ENCODE measurements around the gene BCL2L15.

BCL2L15 gene

GRCh38 chr1:113887402-113888175 lies at the start of gene BCL2L15:
Gene BCL2L15 (minus strand): TSS chr1:113887581. CDS start chr1:113887375, 206 bp downstream.
- DNase-seq (ENCODE audit: low read depth, low spot score): no peak

- DNase-seq (ENCODE audit: low read depth, low spot score): no peak
These were observed 49.8 kb upstream of the BCL2L15 start for GRCh38 chr1:113937146-113937545.

GRCh38 chr1:113935970-113936369 lies 48.6 kb upstream of the BCL2L15 start:
- DNase-seq (ENCODE audit: low read depth, low spot score): no peak

- DNase-seq (ENCODE audit: low read depth, low spot score): no peak
These were observed 47.8 kb upstream of the BCL2L15 start for GRCh38 chr1:113935176-113935575.

GRCh38 chr1:113934511-113935055 lies 47.2 kb upstream of the BCL2L15 start:
- DNase-seq (ENCODE audit: low read depth, low spot score): no peak

GRCh38 chr1:113934006-113934405 lies 46.6 kb upstream of the BCL2L15 start:
- DNase-seq (ENCODE audit: low read depth, low spot score): no peak

GRCh38 chr1:113931451-113931851 lies 44.1 kb upstream of the BCL2L15 start:
- peak; percentile 65 for DNase-seq (ENCODE audit: low read depth, low spot score)

GRCh38 chr1:113930499-113931161 lies 43.2 kb upstream of the BCL2L15 start:
- peak; percentile 81 for DNase-seq (ENCODE audit: low read depth, low spot score)

- peak; percentile 72 for DNase-seq (ENCODE audit: low read depth, low spot score)
These were observed 42.5 kb upstream of the BCL2L15 start for GRCh38 chr1:113929750-113930498.

- peak; percentile 97 for DNase-seq (ENCODE audit: low read depth, low spot score)
These were observed 41.8 kb upstream of the BCL2L15 start, which contains the start of gene HIPK1 for GRCh38 chr1:113928941-113929749. Gene HIPK1 (plus strand): TSS chr1:113929324.

GRCh38 chr1:113928187-113928930 lies 41.0 kb upstream of the BCL2L15 start:
- peak; percentile 51 for DNase-seq (ENCODE audit: low read depth, low spot score)

- no peak for DNase-seq (ENCODE audit: low read depth, low spot score)
These were observed 37.1 kb upstream of the BCL2L15 start for GRCh38 chr1:113924473-113924872.

- no peak for DNase-seq (ENCODE audit: low read depth, low spot score)
These were observed 35.6 kb upstream of the BCL2L15 start for GRCh38 chr1:113922957-113923356.

GRCh38 chr1:113918243-113918642 lies 30.9 kb upstream of the BCL2L15 start:
- DNase-seq (ENCODE audit: low read depth, low spot score): no peak

- no peak for DNase-seq (ENCODE audit: low read depth, low spot score)
These were observed 30.2 kb upstream of the BCL2L15 start for GRCh38 chr1:113917400-113918082.

- DNase-seq (ENCODE audit: low read depth, low spot score): no peak
These were observed 29.6 kb upstream of the BCL2L15 start for GRCh38 chr1:113916974-113917373.

- no peak for DNase-seq (ENCODE audit: low read depth, low spot score)
These were observed 26.7 kb upstream of the BCL2L15 start for GRCh38 chr1:113913887-113914664.

- no peak for DNase-seq (ENCODE audit: low read depth, low spot score)
These were observed 25.9 kb upstream of the BCL2L15 start for GRCh38 chr1:113913312-113913668.
